Measurements from ENCODE around the gene ZIC2.

DNA sequence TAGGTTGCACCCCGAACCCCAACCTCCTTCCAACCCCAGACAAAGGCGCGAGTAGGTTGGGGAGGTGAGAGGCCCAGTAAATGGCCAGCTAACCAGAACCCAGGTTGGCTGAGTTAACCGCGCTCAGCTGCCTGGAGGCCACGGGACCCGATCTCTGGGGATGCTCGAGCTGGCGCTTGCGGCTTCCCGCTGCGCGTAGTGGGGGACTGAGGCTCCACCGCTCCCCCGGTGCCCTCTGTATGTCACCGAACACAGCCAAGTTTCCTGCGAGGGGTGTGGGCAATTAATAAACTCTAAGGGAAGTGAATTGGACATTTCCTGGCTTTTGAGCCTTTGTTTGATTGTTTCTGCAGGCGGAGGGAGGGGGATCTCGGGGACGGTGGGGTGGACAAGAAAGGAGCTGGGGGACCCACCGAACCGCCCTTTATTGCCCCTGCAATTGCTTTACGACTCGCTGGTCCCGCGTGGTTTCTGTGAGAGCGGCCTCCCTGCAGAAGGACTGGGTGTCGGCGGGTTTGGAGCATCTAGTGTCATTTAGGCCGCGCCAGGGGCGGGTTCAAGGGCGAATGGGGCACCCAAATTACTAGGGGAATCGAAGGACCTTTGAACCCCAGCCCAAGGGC lies 6.5 kb upstream of the ZIC2 start:
- TF ChIP-seq, protein P1, sequence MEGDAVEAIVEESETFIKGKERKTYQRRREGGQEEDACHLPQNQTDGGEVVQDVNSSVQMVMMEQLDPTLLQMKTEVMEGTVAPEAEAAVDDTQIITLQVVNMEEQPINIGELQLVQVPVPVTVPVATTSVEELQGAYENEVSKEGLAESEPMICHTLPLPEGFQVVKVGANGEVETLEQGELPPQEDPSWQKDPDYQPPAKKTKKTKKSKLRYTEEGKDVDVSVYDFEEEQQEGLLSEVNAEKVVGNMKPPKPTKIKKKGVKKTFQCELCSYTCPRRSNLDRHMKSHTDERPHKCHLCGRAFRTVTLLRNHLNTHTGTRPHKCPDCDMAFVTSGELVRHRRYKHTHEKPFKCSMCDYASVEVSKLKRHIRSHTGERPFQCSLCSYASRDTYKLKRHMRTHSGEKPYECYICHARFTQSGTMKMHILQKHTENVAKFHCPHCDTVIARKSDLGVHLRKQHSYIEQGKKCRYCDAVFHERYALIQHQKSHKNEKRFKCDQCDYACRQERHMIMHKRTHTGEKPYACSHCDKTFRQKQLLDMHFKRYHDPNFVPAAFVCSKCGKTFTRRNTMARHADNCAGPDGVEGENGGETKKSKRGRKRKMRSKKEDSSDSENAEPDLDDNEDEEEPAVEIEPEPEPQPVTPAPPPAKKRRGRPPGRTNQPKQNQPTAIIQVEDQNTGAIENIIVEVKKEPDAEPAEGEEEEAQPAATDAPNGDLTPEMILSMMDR (conservative IDR thresholded peaks at IDR 0.05 in 1 of 2, IDR thresholded peaks at IDR 0.05 in 1 of 2; ENCODE audit: low read depth in 1 of 2, low read length in 2 of 2): no peak
- no peak for TF ChIP-seq EZH2 (IDR thresholded peaks at IDR 0.05; ENCODE audit: low read length, missing control alignments)

Data from fibroblast of lung (primary cell).